Keratinocyte (primary cell): ENCODE measurements around the gene ARHGAP12. TPM values are rescaled to one million over a fixed set of nuclear protein-coding genes. Genes with fewer than 3 reads are reported as not detected.

ENCODE experiments used
- DNase-seq: peaks from one replicate; pipeline ENCODE4 v3.0.0-alpha.2; 2011; ENCODE audit warnings: low read depth, missing footprints, low spot score
- FAIRE-seq: peaks from 2 replicates; lab custom pipeline; 2011; peaks lifted over from hg19 to GRCh38; lab: Jason Lieb, UNC
- H2AFZ ChIP-seq: 2 replicates; pipeline ENCODE4 v1.6.0; 2012; ENCODE audit warnings: low read length, control low read depth, inconsistent platforms; ENCODE audit not compliant: control insufficient read depth
- H3K27ac ChIP-seq: 2 replicates; pipeline ENCODE4 v1.5.1; 2011; ENCODE audit warnings: low read length; ENCODE audit not compliant: control insufficient read depth, insufficient read depth
- H3K27me3 ChIP-seq: 3 replicates; pipeline ENCODE4 v1.6.0; 2011; ENCODE audit warnings: low read length; ENCODE audit not compliant: control insufficient read depth, insufficient read depth; ENCODE audit errors: extremely low read depth
- H3K36me3 ChIP-seq, 2 experiments: 2 replicates in 1 of 2; 3 replicates in 1 of 2; pipeline ENCODE4 v1.5.1; 2011; ENCODE audit warnings: low read length in 2 of 2, mild to moderate bottlenecking in 1 of 2; ENCODE audit not compliant: control insufficient read depth in 2 of 2, insufficient read depth in 2 of 2; ENCODE audit errors: extremely low read depth in 1 of 2
- H3K4me1 ChIP-seq: 3 replicates; pipeline ENCODE4 v1.5.1; 2011; ENCODE audit warnings: low read length; ENCODE audit not compliant: control insufficient read depth, insufficient read depth; ENCODE audit errors: extremely low read depth
- H3K4me2 ChIP-seq: 3 replicates; pipeline ENCODE4 v1.6.0; 2011; ENCODE audit warnings: low read depth, low read length; ENCODE audit not compliant: control insufficient read depth, insufficient read depth; ENCODE audit errors: extremely low read depth
- H3K4me3 ChIP-seq, 3 experiments: fragments of 200-600 bp in 1 of 3; sonication (generic) in 1 of 3; 2 replicates in 2 of 3; 3 replicates in 1 of 3; pipeline ENCODE4 v1.5.1; 2011 to 2016; ENCODE audit warnings: low read length in 3 of 3, mild to moderate bottlenecking in 3 of 3, control low read depth in 2 of 3, inconsistent platforms in 1 of 3, low read depth in 1 of 3, mixed read lengths in 1 of 3, mixed run types in 1 of 3, moderate library complexity in 1 of 3; ENCODE audit not compliant: control insufficient read depth in 2 of 3, insufficient read depth in 2 of 3; ENCODE audit errors: extremely low read depth in 1 of 3
- H3K79me2 ChIP-seq: 2 replicates; pipeline ENCODE4 v1.6.0; 2012; ENCODE audit warnings: low read length; ENCODE audit not compliant: control insufficient read depth, insufficient read depth
- H3K9ac ChIP-seq: 3 replicates; pipeline ENCODE4 v1.6.0; 2011; ENCODE audit warnings: low read length; ENCODE audit not compliant: control insufficient read depth, insufficient read depth; ENCODE audit errors: extremely low read depth
- H3K9me1 ChIP-seq: 3 replicates; pipeline ENCODE4 v1.6.0; 2011; ENCODE audit warnings: low read length; ENCODE audit not compliant: control insufficient read depth, insufficient read depth; ENCODE audit errors: extremely low read depth
- H3K9me3 ChIP-seq: 2 replicates; pipeline ENCODE4 v1.5.1; 2012; ENCODE audit warnings: low read depth, low read length; ENCODE audit not compliant: control insufficient read depth
- H4K20me1 ChIP-seq: 3 replicates; pipeline ENCODE4 v1.6.0; 2011; ENCODE audit warnings: low read length; ENCODE audit not compliant: control insufficient read depth, insufficient read depth; ENCODE audit errors: extremely low read depth
- CTCF ChIP-seq, 3 experiments: IDR thresholded peaks in 1 of 3; conservative IDR thresholded peaks in 1 of 3; optimal IDR thresholded peaks in 1 of 3; 2 replicates in 2 of 3; 3 replicates in 1 of 3; pipeline versions ENCODE3 to v1.5.1; 2011; ENCODE audit warnings: low read length in 3 of 3, mild to moderate bottlenecking in 3 of 3, moderate library complexity in 2 of 3, control low read depth in 1 of 3, inconsistent platforms in 1 of 3; ENCODE audit not compliant: insufficient read depth in 2 of 3; ENCODE audit errors: extremely low read depth in 1 of 3
- EZH2 ChIP-seq: IDR thresholded peaks from one replicate; pipeline ENCODE4 v1.6.1; 2012; ENCODE audit warnings: inconsistent platforms, mild to moderate bottlenecking, low read length, moderate library complexity
- dilution Hi-C: fragments of 300-500 bp; cut with MboI; formaldehyde crosslinking; loops from one replicate; pipeline ENCODE4 v1.7.0; 2020; ENCODE audit warnings: low sequenced_read_pairs; ENCODE audit not compliant: extremely low pct_ligation_motif_present
- polyA plus RNA-seq, 5 experiments: library from polyadenylated mRNA; depleted of rRNA in 3 of 5; stranded (reverse) in 3 of 5; stranded (forward) in 1 of 5; unstranded in 1 of 5; fragments of >200 nt; gene quantifications; 1 replicate in 1 of 5; 2 replicates in 3 of 5; 3 replicates in 1 of 5; pipeline versions ENCODE4 v1.2.1 to v1.2.3, GENCODE V29; 2011 to 2012; ENCODE audit warnings: missing spikeins in 2 of 5, low read depth in 1 of 5, low replicate concordance in 1 of 5

Gene ARHGAP12
- polyA plus RNA-seq, 1 donor (not counting 4 experiments of a cell fraction or from before 2014, with no cell fraction given), result 26.6 TPM

- no peak for FAIRE-seq
- no peaks in the 10 kb centered on the region for H3K9me1 ChIP-seq
- no peak overlapping the region for H3K27ac ChIP-seq
- no peaks in the 10 kb centered on the region for H3K79me2 ChIP-seq
- no peak overlapping the region for H2AFZ ChIP-seq
- no peak overlapping the region for H3K4me3 ChIP-seq
- peaks cover 2% of the 10 kb centered on the region for H3K9me3 ChIP-seq
- H3K4me1 ChIP-seq, result no peaks in the 10 kb centered on the region
- TF ChIP-seq EZH2 (no peak), CTCF (optimal IDR thresholded peaks at IDR 0.05 in 1 of 3, IDR thresholded peaks at IDR 0.05 in 1 of 3, conservative IDR thresholded peaks at IDR 0.05 in 1 of 3; ENCODE audit: extremely low read depth in 1 of 3, insufficient read depth in 2 of 3, low read length in 3 of 3) (no peak)
- no peaks in the 10 kb centered on the region for H3K27me3 ChIP-seq
- no peaks in the 10 kb centered on the region for H3K36me3 ChIP-seq
- H3K9ac ChIP-seq, result no peak overlapping the region
- dilution Hi-C loops, result no loop called here
- DNase-seq, result no peak
- H4K20me1 ChIP-seq, result no peaks in the 10 kb centered on the region
- no peak overlapping the region for H3K4me2 ChIP-seq
These were observed 153.5 kb downstream of the ARHGAP12 start for GRCh38 chr10:31774928-31775650.

DNA sequence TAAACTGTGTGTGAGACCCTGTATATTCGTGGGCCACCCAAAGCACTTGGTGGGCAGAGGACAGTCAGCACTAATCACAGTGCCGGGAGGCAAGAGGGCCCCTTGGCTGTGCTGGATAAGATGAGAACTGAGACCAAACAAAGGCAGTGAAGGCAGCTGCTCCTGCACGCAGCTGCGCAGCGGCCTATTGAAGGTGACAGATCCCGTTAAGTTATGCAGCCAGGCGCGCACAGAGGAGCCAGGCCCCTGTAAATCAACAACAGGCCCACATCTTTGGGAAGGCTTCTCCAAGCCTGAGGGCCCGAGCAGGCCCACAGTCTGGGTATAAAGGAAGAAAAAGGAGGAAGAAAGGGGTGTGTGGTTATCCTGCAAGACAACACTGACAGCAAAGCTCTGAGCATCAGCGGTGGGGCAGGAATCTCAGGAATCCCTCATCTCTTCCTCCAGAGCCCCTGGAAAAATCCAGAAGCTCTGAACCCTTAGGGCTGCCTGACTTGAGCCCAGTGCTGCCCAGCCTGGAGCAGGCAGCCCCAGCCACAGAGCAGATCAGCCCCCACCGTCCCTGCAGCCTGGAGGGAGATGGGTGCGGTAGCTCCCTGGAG, 154.2 kb downstream of the ARHGAP12 start:
- no peak for TF ChIP-seq CTCF (optimal IDR thresholded peaks at IDR 0.05 in 1 of 3, IDR thresholded peaks at IDR 0.05 in 1 of 3, conservative IDR thresholded peaks at IDR 0.05 in 1 of 3; ENCODE audit: extremely low read depth in 1 of 3, insufficient read depth in 2 of 3, low read length in 3 of 3)
- TF ChIP-seq EZH2, result no peak
- no peak overlapping the region for H3K9ac ChIP-seq
- H3K4me3 ChIP-seq, result no peak overlapping the region
- no peaks in the 10 kb centered on the region for H3K9me1 ChIP-seq
- no peak overlapping the region for H3K4me2 ChIP-seq
- H3K36me3 ChIP-seq, result no peaks in the 10 kb centered on the region
- dilution Hi-C loops, result no loop called here
- no peak overlapping the region for H3K27ac ChIP-seq
- DNase-seq (no peak), FAIRE-seq (no peak)
- H3K27me3 ChIP-seq, result no peaks in the 10 kb centered on the region
- H4K20me1 ChIP-seq, result no peaks in the 10 kb centered on the region
- H3K9me3 ChIP-seq, result peaks cover 2% of the 10 kb centered on the region
- H3K79me2 ChIP-seq, result no peaks in the 10 kb centered on the region
- H3K4me1 ChIP-seq, result no peaks in the 10 kb centered on the region
- no peak overlapping the region for H2AFZ ChIP-seq
